NCI-H524 treated with DMSO at 0.1 percent for 48 hours (cell line): ENCODE results near the gene EXD3.
"Not testable (repeated sequence)": the region's sequence is repeated elsewhere in the genome, so short reads cannot be mapped to it uniquely, and the experiment has no call there.

Source experiments
- DNase-seq: peaks from one replicate; lab custom pipeline; 2025; lab: John Stamatoyannopoulos, UW

EXD3 gene

GRCh38 chr9:137411260-137411644, 11.7 kb downstream of the EXD3 start:
- no peak for DNase-seq

- no peak for DNase-seq
Measured at GRCh38 chr9:137410891-137411249, 12.1 kb downstream of the EXD3 start.

- not testable (repeated sequence) for DNase-seq
Measured at GRCh38 chr9:137410236-137410890, 12.6 kb downstream of the EXD3 start.

GRCh38 chr9:137409515-137409914, 13.4 kb downstream of the EXD3 start:
- no peak for DNase-seq

- no peak for DNase-seq
Measured at GRCh38 chr9:137408651-137409405, 14.1 kb downstream of the EXD3 start.

GRCh38 chr9:137407590-137408300, 15.2 kb downstream of the EXD3 start:
- DNase-seq: no peak

- no peak for DNase-seq
Measured at GRCh38 chr9:137406876-137407589, 15.9 kb downstream of the EXD3 start.

GRCh38 chr9:137406085-137406760, 16.7 kb downstream of the EXD3 start:
- DNase-seq: no peak

- DNase-seq: no peak
Measured at GRCh38 chr9:137405677-137406081, 17.3 kb downstream of the EXD3 start.

- DNase-seq: no peak
Measured at GRCh38 chr9:137404961-137405567, 17.9 kb downstream of the EXD3 start.

- no peak for DNase-seq
Measured at GRCh38 chr9:137403269-137403668, 19.7 kb downstream of the EXD3 start.

- DNase-seq: no peak
Measured at GRCh38 chr9:137402746-137403145, 20.2 kb downstream of the EXD3 start.

GRCh38 chr9:137398561-137399468, 24.1 kb downstream of the EXD3 start:
- no peak for DNase-seq

- DNase-seq: no peak
Measured at GRCh38 chr9:137397675-137398423, 25.1 kb downstream of the EXD3 start.

- DNase-seq: no peak
Measured at GRCh38 chr9:137396634-137397367, 26.2 kb downstream of the EXD3 start.

GRCh38 chr9:137396227-137396626, 26.7 kb downstream of the EXD3 start:
- no peak for DNase-seq

GRCh38 chr9:137395666-137396010, 27.3 kb downstream of the EXD3 start:
- no peak for DNase-seq

GRCh38 chr9:137394866-137395665, 27.9 kb downstream of the EXD3 start:
- no peak for DNase-seq
